ENCODE results near the gene ATXN7L3. TPM values are rescaled to one million over a fixed set of nuclear protein-coding genes. Genes with fewer than 3 reads are reported as not detected.

The ATXN7L3 gene
- total RNA-seq, 5 donors from 2014 or later (not counting 1 experiment from before 2014, with no cell fraction given): 101 to 130 (median 125) TPM

DNA sequence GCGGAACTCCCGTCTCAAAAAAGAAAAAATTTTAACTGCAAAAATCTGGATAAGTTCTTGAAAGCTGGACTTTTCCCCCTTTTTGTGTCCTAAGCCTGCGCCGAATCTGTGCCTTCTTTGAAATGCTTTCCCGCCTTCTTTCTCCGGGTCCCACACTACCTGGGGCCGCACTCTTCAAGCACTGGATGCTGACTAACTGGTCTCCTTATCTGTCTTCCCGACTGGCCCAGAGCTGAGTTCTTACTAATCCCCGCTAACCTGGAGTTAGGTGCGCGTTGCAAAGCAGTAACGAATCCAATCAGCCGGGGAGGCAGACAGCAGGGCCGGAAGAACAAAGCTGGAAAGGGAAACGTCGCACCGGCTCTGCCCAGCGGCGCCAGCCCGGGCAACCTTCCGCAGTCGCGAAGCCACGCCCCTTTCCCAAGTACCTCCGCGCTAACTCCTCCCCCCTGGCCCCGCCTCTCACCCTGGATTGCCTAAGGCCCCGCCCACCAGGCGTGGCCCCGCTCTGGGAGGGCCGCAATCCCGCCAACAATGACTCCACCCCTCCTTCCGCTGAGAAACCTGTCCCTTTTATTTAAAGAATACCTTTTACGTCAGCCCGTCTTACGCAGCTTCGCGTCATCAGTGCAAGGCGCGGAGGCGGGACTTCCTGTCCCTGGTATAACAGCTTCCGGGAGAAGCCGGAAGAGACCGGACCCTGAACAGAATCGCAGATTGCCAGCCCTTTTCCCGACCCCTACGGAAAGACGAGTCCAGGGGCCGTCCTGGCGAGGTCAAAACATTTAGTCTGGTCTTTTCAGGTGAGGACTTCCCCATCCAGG, 13.2 kb downstream of the ATXN7L3 start, which contains the start of gene TMUB2:
TMUB2 (plus strand) TSS at position 666 of the 824 bp plus-strand sequence. CDS start 737 bp downstream, outside the sequence.
- Histone ChIP-seq H3K9me3 (no peaks in the 10 kb centered on the region), H3K27ac (ENCODE audit: low read length) (peak within 1 kb of the TSS; percentile 98), H3K27me3 (replicated peaks in 1 of 2; ENCODE audit: control insufficient read depth in 2 of 2, extremely low read depth in 1 of 2, insufficient read depth in 2 of 2, low read length in 1 of 2) (no peaks in the 10 kb centered on the region), H3K4me1 (ENCODE audit: control insufficient read depth in 1 of 2, extremely low read depth in 1 of 2, insufficient read depth in 2 of 2, low read length in 2 of 2) (peaks cover 11 to 39% of the 10 kb centered on the region in 2 experiments), H3K36me3 (ENCODE audit: control insufficient read depth in 2 of 2, extremely low read depth in 1 of 2, insufficient read depth in 1 of 2, low read length in 1 of 2) (peaks cover 9 to 31% of the 10 kb centered on the region in 2 donors), H3K4me3 (ENCODE audit: control insufficient read depth in 1 of 2, extremely low read depth in 1 of 2, low read length in 1 of 2) (peak within 1 kb of the TSS; percentile 98)
- WGBS (ENCODE audit: insufficient coverage): under 1% methylated on average over 48 of the region's 50 CpGs
- POLR2A ChIA-PET: interaction anchor here (0.5 to 0.7 kb wide), 5 partner anchors 12 to 137 kb away, joined by 3 to 6 read pairs (median 3); no protein-coding TSS in a partner anchor
- Mint-ChIP-seq H3K4me1 (peaks cover 36 to 61% (median 54%) of the 10 kb centered on the region in 3 donors), H3K27me3 (no peaks in the 10 kb centered on the region), H3K4me3 (peak within 1 kb of the TSS; percentile 99 to 100 (median 99)), H3K9me3 (no peaks in the 10 kb centered on the region), H3K27ac (peak within 1 kb of the TSS; percentile 100), H3K36me3 (peaks cover 21% of the 10 kb centered on the region)
- CTCF ChIA-PET: interaction anchor here (0.6 to 2.8 kb wide), 10 partner anchors 9 to 159 kb away, joined by 3 to 12 read pairs (median 5); partner anchors contain the start of genes GRN (in 1 of the 2) and HDAC5 (in 1 of the 2)
- peak; percentile 89 to 97 (median 92) for ATAC-seq (replicated peaks in 1 of 4)
- peak; percentile 98 to 100 (median 99) for DNase-seq

DNA sequence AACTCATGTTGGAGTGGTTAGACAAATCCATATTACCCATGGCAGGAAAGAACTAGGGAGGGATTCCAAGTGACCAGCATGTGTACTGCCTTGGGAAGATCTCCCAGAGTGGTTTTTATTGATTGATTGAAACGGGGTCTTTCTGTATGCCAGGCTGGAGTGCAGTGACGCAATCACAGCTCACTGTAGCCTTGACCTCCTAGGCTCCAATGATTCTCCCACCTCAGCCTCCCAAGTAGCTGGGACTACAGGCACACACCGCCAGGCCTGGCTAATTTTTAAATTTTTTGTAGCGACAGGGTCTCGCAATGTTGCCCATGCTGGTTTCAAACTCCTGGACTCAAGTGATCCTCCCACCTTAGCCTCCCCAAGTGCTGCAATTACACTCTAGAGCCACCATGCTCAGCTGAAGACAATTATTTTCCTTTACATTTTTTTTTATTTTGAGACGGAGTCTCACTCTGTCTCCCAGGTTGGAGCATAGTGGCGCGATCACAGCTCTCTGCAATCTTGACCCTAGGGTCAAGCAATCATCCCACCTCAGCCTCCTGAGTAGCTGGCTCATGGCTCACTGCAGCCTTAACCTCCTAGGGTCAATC, 15.4 kb downstream of the ATXN7L3 start:
- peaks cover 32 to 57% (median 52%) of the 10 kb centered on the region in 3 donors for H3K4me1 Mint-ChIP-seq
- peaks cover 7% of the 10 kb centered on the region for H3K36me3 Mint-ChIP-seq
- 98% methylated on average over 6 of the region's 8 CpGs for WGBS (ENCODE audit: insufficient coverage)
- ATAC-seq (replicated peaks in 1 of 4) (no peak), DNase-seq (no peak)
- H3K4me3 Mint-ChIP-seq: peak overlapping the region; percentile 28 to 99 (median 99)
- H3K9me3 Mint-ChIP-seq: no peaks in the 10 kb centered on the region
- ChIA-PET CTCF (interaction anchor here in 1 of 2 donors (1.4 to 2.8 kb wide), 2 partner anchors 16 to 61 kb away, joined by 3 to 12 read pairs; partner anchors contain the start of gene HDAC5), POLR2A (no interaction called here)
- H3K27ac ChIP-seq (ENCODE audit: low read length): no peak overlapping the region
- H3K4me1 ChIP-seq (ENCODE audit: control insufficient read depth in 1 of 2, extremely low read depth in 1 of 2, insufficient read depth in 2 of 2, low read length in 2 of 2): peaks cover 11 to 39% of the 10 kb centered on the region in 2 experiments
- H3K27me3 Mint-ChIP-seq: no peaks in the 10 kb centered on the region
- H3K9me3 ChIP-seq: no peaks in the 10 kb centered on the region
- peak overlapping the region in 1 of 2 donors; percentile 22 for H3K27ac Mint-ChIP-seq
- H3K4me3 ChIP-seq (ENCODE audit: control insufficient read depth in 1 of 2, extremely low read depth in 1 of 2, low read length in 1 of 2): no peak overlapping the region
- H3K27me3 ChIP-seq (replicated peaks in 1 of 2; ENCODE audit: control insufficient read depth in 2 of 2, extremely low read depth in 1 of 2, insufficient read depth in 2 of 2, low read length in 1 of 2): no peaks in the 10 kb centered on the region
- peaks cover 9 to 18% of the 10 kb centered on the region in 2 donors for H3K36me3 ChIP-seq (ENCODE audit: control insufficient read depth in 2 of 2, extremely low read depth in 1 of 2, insufficient read depth in 1 of 2, low read length in 1 of 2)

DNA sequence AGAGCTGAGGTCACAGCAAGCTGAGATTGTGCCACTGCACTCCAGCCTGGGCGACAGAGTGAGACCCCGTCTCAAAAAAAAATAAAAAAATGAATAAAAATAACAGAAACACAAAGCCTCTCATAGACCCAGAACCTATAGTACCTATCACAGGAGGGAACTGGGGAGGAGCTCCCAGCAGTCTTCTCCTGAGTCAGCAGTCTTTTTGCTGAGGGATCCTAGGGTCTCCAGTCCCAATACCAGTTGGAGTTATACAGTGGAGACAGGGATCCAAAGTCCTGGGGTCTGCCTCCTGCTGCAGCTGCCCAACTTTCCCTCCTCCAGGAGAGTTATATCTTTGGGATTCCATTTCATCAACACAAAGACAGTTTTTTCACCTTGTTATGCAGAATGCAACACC, 16.7 kb downstream of the ATXN7L3 start:
- Histone ChIP-seq H3K27ac (ENCODE audit: low read length) (no peak overlapping the region), H3K9me3 (no peaks in the 10 kb centered on the region), H3K27me3 (replicated peaks in 1 of 2; ENCODE audit: control insufficient read depth in 2 of 2, extremely low read depth in 1 of 2, insufficient read depth in 2 of 2, low read length in 1 of 2) (no peaks in the 10 kb centered on the region), H3K4me1 (ENCODE audit: control insufficient read depth in 1 of 2, extremely low read depth in 1 of 2, insufficient read depth in 2 of 2, low read length in 2 of 2) (peaks cover 9 to 32% of the 10 kb centered on the region in 2 experiments), H3K36me3 (ENCODE audit: control insufficient read depth in 2 of 2, extremely low read depth in 1 of 2, insufficient read depth in 1 of 2, low read length in 1 of 2) (peaks cover 9 to 17% of the 10 kb centered on the region in 2 donors), H3K4me3 (ENCODE audit: control insufficient read depth in 1 of 2, extremely low read depth in 1 of 2, low read length in 1 of 2) (no peak overlapping the region)
- Mint-ChIP-seq H3K27me3 (no peaks in the 10 kb centered on the region), H3K36me3 (peaks cover 10% of the 10 kb centered on the region), H3K27ac (peak overlapping the region in 1 of 2 donors; percentile 39), H3K4me1 (peaks cover 28 to 51% (median 46%) of the 10 kb centered on the region in 3 donors), H3K4me3 (no peak overlapping the region), H3K9me3 (no peaks in the 10 kb centered on the region)
- ATAC-seq (replicated peaks in 1 of 4) (no peak), DNase-seq (no peak)
- ChIA-PET POLR2A (no interaction called here), CTCF (no interaction called here)
- no CpG with 5 or more reads among the region's 2 CpGs for WGBS (ENCODE audit: insufficient coverage)

DNA sequence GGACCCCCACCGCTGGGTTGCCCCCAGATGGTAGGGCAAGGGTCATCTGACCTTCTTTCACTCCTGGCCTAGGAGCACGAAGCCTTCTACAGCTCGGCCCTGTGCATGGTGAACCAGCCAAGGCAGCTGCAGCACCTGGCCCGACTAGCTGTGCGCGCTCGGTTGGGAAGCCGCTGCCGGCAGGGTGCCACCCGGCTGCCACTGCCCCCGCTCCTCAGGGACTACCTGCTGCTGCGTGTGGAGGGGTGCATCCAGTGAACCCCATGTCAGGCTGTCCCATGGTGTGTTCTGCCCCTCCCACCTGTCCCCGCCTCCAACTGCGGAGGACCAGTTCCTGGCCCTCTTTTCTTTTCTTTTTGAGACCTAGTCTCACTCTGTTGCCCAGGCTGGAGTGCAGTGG, 21.6 kb downstream of the ATXN7L3 start:
- DNase-seq: no peak
- Mint-ChIP-seq H3K36me3 (peaks cover 20% of the 10 kb centered on the region), H3K4me1 (peaks cover 0 to 14% (median 9%) of the 10 kb centered on the region in 3 donors), H3K27me3 (no peaks in the 10 kb centered on the region), H3K9me3 (no peaks in the 10 kb centered on the region), H3K4me3 (no peak overlapping the region), H3K27ac (no peak overlapping the region)
- no peak overlapping the region for H3K27ac ChIP-seq (ENCODE audit: low read length)
- 98% methylated on average over 13 of the region's 14 CpGs for WGBS (ENCODE audit: insufficient coverage)
- ChIA-PET POLR2A (no interaction called here), CTCF (no interaction called here)
- H3K27me3 ChIP-seq (replicated peaks in 1 of 2; ENCODE audit: control insufficient read depth in 2 of 2, extremely low read depth in 1 of 2, insufficient read depth in 2 of 2, low read length in 1 of 2): no peaks in the 10 kb centered on the region
- ATAC-seq (replicated peaks in 1 of 4): no peak
- H3K9me3 ChIP-seq: no peaks in the 10 kb centered on the region
- H3K36me3 ChIP-seq (ENCODE audit: control insufficient read depth in 2 of 2, extremely low read depth in 1 of 2, insufficient read depth in 1 of 2, low read length in 1 of 2): peaks cover 16 to 24% of the 10 kb centered on the region in 2 donors
- H3K4me3 ChIP-seq (ENCODE audit: control insufficient read depth in 1 of 2, extremely low read depth in 1 of 2, low read length in 1 of 2): no peak overlapping the region
- H3K4me1 ChIP-seq (ENCODE audit: control insufficient read depth in 1 of 2, extremely low read depth in 1 of 2, insufficient read depth in 2 of 2, low read length in 2 of 2): no peaks in the 10 kb centered on the region

DNA sequence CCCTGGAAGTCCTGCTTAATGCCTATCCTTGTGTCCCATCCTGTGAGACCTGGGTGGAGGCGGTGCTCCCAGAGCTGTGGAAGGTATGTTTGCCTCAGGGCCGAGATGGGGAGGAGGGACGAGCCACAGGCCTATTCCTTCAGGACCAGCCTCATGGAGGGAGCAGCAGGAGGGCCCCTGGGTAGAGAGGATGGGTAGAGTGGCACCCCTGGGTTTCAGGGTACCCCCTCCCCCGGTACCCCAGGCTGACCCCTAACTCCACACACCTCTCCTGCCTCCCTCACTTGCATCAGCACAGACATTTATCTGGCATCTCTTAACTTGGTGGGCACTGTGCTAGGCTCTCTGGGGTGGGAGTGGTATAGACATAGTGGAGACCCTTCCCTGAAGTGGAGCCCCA, 22.0 kb downstream of the ATXN7L3 start:
- Mint-ChIP-seq H3K27me3 (no peaks in the 10 kb centered on the region), H3K4me1 (peaks cover 0 to 13% (median 8%) of the 10 kb centered on the region in 3 donors), H3K36me3 (peaks cover 20% of the 10 kb centered on the region), H3K9me3 (no peaks in the 10 kb centered on the region), H3K27ac (peak overlapping the region in 1 of 2 donors; percentile 64), H3K4me3 (no peak overlapping the region)
- POLR2A ChIA-PET: no interaction called here
- Histone ChIP-seq H3K4me3 (ENCODE audit: control insufficient read depth in 1 of 2, extremely low read depth in 1 of 2, low read length in 1 of 2) (no peak overlapping the region), H3K4me1 (ENCODE audit: control insufficient read depth in 1 of 2, extremely low read depth in 1 of 2, insufficient read depth in 2 of 2, low read length in 2 of 2) (no peaks in the 10 kb centered on the region), H3K9me3 (no peaks in the 10 kb centered on the region), H3K27ac (ENCODE audit: low read length) (no peak overlapping the region), H3K27me3 (replicated peaks in 1 of 2; ENCODE audit: control insufficient read depth in 2 of 2, extremely low read depth in 1 of 2, insufficient read depth in 2 of 2, low read length in 1 of 2) (no peaks in the 10 kb centered on the region), H3K36me3 (ENCODE audit: control insufficient read depth in 2 of 2, extremely low read depth in 1 of 2, insufficient read depth in 1 of 2, low read length in 1 of 2) (peaks cover 16 to 24% of the 10 kb centered on the region in 2 donors)
- DNase-seq: no peak
- CTCF ChIA-PET: no interaction called here
- WGBS (ENCODE audit: insufficient coverage): 100% methylated on average over 1 of the region's 4 CpGs
- ATAC-seq (replicated peaks in 1 of 4): no peak
